ENCODE data around the gene PRAC1. TPM values are rescaled to one million over a fixed set of nuclear protein-coding genes. Genes with fewer than 3 reads are reported as not detected.

The PRAC1 gene
- total RNA-seq, 1 experiment from 2014 or later, result not detected

DNA sequence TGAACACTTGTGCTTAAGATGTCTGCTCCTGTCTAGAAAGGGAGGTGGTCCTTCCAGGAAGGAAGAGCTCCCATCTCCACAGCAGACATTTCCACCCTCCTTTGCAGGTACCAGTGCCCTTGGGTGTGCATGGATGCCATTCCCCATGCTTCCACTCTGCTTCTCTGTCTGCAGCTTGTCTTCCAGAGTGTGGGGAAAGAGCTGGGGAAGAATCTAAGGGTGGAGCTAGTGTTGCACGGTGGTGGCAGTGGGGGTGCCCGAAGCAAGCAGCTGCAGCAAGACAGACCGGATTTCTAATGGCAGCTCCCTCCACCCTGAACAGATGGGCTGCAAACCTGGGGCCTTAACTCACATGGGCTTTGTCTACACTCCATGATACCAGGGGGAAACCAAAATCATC is 28.9 kb upstream of the PRAC1 start:
- H3K4me3 ChIP-seq (replicated peaks in 1 of 2; ENCODE audit: low read depth in 1 of 2, low read length in 2 of 2), result no peak overlapping the region
- no peak for DNase-seq (ENCODE audit: low read depth, low spot score)
- no peaks in the 10 kb centered on the region for H4K20me1 ChIP-seq (ENCODE audit: insufficient read depth)
- BruUV-seq (replicated peaks), result no TSS peak
- H3K9ac ChIP-seq (ENCODE audit: low read length), result no peak overlapping the region
- TF ChIP-seq ZFX (IDR thresholded peaks at IDR 0.05) (no peak), TCF7L2 (IDR thresholded peaks at IDR 0.05; ENCODE audit: borderline replicate concordance, extremely low read depth, insufficient read depth, insufficient read length) (no peak), POLR2A (IDR thresholded peaks at IDR 0.05; ENCODE audit: borderline replicate concordance, extremely low read depth, insufficient read depth, insufficient read length) (no peak), EGR1 (IDR thresholded peaks at IDR 0.05; ENCODE audit: low read depth) (no peak), SRF (IDR thresholded peaks at IDR 0.05; ENCODE audit: low read depth) (no peak), SP1 (IDR thresholded peaks at IDR 0.05; ENCODE audit: low read depth) (no peak), CBX3 (IDR thresholded peaks at IDR 0.05; ENCODE audit: low read depth) (no peak), ELF1 (IDR thresholded peaks at IDR 0.05; ENCODE audit: borderline replicate concordance, low read depth) (no peak), POLR2AphosphoS5 (IDR thresholded peaks at IDR 0.05; ENCODE audit: low read depth, low read length) (no peak), EZH2 (IDR thresholded peaks at IDR 0.05) (no peak), SIN3A (IDR thresholded peaks at IDR 0.05; ENCODE audit: low read depth) (no peak), EZH2phosphoT487 (IDR thresholded peaks at IDR 0.05; ENCODE audit: borderline replicate concordance) (no peak)
- TF ChIP-seq, protein P1, sequence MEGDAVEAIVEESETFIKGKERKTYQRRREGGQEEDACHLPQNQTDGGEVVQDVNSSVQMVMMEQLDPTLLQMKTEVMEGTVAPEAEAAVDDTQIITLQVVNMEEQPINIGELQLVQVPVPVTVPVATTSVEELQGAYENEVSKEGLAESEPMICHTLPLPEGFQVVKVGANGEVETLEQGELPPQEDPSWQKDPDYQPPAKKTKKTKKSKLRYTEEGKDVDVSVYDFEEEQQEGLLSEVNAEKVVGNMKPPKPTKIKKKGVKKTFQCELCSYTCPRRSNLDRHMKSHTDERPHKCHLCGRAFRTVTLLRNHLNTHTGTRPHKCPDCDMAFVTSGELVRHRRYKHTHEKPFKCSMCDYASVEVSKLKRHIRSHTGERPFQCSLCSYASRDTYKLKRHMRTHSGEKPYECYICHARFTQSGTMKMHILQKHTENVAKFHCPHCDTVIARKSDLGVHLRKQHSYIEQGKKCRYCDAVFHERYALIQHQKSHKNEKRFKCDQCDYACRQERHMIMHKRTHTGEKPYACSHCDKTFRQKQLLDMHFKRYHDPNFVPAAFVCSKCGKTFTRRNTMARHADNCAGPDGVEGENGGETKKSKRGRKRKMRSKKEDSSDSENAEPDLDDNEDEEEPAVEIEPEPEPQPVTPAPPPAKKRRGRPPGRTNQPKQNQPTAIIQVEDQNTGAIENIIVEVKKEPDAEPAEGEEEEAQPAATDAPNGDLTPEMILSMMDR (IDR thresholded peaks at IDR 0.05 in 2 of 3, conservative IDR thresholded peaks at IDR 0.05 in 1 of 3; ENCODE audit: borderline replicate concordance in 1 of 3, insufficient read depth in 1 of 3, low read depth in 2 of 3, low read length in 2 of 3), result no peak
- TF ChIP-seq, protein P2, sequence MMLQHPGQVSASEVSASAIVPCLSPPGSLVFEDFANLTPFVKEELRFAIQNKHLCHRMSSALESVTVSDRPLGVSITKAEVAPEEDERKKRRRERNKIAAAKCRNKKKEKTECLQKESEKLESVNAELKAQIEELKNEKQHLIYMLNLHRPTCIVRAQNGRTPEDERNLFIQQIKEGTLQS (IDR thresholded peaks at IDR 0.05), result no peak
- TF ChIP-seq, protein P3, sequence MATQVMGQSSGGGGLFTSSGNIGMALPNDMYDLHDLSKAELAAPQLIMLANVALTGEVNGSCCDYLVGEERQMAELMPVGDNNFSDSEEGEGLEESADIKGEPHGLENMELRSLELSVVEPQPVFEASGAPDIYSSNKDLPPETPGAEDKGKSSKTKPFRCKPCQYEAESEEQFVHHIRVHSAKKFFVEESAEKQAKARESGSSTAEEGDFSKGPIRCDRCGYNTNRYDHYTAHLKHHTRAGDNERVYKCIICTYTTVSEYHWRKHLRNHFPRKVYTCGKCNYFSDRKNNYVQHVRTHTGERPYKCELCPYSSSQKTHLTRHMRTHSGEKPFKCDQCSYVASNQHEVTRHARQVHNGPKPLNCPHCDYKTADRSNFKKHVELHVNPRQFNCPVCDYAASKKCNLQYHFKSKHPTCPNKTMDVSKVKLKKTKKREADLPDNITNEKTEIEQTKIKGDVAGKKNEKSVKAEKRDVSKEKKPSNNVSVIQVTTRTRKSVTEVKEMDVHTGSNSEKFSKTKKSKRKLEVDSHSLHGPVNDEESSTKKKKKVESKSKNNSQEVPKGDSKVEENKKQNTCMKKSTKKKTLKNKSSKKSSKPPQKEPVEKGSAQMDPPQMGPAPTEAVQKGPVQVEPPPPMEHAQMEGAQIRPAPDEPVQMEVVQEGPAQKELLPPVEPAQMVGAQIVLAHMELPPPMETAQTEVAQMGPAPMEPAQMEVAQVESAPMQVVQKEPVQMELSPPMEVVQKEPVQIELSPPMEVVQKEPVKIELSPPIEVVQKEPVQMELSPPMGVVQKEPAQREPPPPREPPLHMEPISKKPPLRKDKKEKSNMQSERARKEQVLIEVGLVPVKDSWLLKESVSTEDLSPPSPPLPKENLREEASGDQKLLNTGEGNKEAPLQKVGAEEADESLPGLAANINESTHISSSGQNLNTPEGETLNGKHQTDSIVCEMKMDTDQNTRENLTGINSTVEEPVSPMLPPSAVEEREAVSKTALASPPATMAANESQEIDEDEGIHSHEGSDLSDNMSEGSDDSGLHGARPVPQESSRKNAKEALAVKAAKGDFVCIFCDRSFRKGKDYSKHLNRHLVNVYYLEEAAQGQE (IDR thresholded peaks at IDR 0.05; ENCODE audit: low read depth), result no peak
- intact Hi-C loops (cut with micrococcal nuclease), result no loop called here
- no peaks in the 10 kb centered on the region for H3K9me2 ChIP-seq (ENCODE audit: insufficient read depth)
- no peaks in the 10 kb centered on the region for H3K79me2 ChIP-seq (ENCODE audit: insufficient read depth, low read length)
- H3K36me3 ChIP-seq (ENCODE audit: control insufficient read depth in 1 of 2, insufficient read depth in 2 of 2, low read length in 2 of 2), result no peaks in the 10 kb centered on the region
- ChIA-PET CTCF (interaction anchor here (1.1 to 1.7 kb wide), 3 partner anchors 27 to 128 kb away, joined by 3 to 5 read pairs (median 5); no protein-coding TSS in a partner anchor), POLR2A (no interaction called here), RAD21 (ENCODE audit: low non-redundant PET in 1 of 2, low total read pairs in 2 of 2, uncharacterized antibody in 2 of 2, unreplicated experiment in 2 of 2) (interaction anchor here in 1 of 2 experiments (1.0 kb wide), 1 partner anchor 27 kb away, joined by 3 read pairs; no protein-coding TSS in a partner anchor)
- no peak overlapping the region for H2AFZ ChIP-seq (ENCODE audit: low read depth, low read length, poor library complexity, severe bottlenecking)
- peaks cover 0 to 7% of the 10 kb centered on the region in 2 experiments; a peak in 1 of 4 replicates for H3K4me1 ChIP-seq (ENCODE audit: control insufficient read depth in 1 of 2, insufficient read depth in 2 of 2, low read length in 2 of 2)
- no peaks in the 10 kb centered on the region for H3K9me3 ChIP-seq (ENCODE audit: control insufficient read depth in 1 of 2, insufficient read depth in 1 of 2, low read depth in 1 of 2, low read length in 2 of 2)
- H3K4me2 ChIP-seq (ENCODE audit: low read length), result no peak overlapping the region
- H3K27ac ChIP-seq (ENCODE audit: low read depth, low read length), result no peak overlapping the region
- peaks cover 12% of the 10 kb centered on the region; the same call in 1 of the 2 replicates for H3K27me3 ChIP-seq (ENCODE audit: insufficient read depth, low read length)
- ATAC-seq, result no peak
